GM21423 (cell line): ENCODE results near the gene DAZAP2.
"Not testable (repeated sequence)": the region's sequence is repeated elsewhere in the genome, so short reads cannot be mapped to it uniquely, and the experiment has no call there.

Experiments
- ATAC-seq: cut with Tn5 transposase; IDR thresholded peaks from one replicate; pipeline ENCODE4 v1.9.1; 2021; ENCODE audit warnings: mild to moderate bottlenecking, moderate library complexity; ENCODE audit not compliant: unreplicated experiment

Gene DAZAP2

DNA sequence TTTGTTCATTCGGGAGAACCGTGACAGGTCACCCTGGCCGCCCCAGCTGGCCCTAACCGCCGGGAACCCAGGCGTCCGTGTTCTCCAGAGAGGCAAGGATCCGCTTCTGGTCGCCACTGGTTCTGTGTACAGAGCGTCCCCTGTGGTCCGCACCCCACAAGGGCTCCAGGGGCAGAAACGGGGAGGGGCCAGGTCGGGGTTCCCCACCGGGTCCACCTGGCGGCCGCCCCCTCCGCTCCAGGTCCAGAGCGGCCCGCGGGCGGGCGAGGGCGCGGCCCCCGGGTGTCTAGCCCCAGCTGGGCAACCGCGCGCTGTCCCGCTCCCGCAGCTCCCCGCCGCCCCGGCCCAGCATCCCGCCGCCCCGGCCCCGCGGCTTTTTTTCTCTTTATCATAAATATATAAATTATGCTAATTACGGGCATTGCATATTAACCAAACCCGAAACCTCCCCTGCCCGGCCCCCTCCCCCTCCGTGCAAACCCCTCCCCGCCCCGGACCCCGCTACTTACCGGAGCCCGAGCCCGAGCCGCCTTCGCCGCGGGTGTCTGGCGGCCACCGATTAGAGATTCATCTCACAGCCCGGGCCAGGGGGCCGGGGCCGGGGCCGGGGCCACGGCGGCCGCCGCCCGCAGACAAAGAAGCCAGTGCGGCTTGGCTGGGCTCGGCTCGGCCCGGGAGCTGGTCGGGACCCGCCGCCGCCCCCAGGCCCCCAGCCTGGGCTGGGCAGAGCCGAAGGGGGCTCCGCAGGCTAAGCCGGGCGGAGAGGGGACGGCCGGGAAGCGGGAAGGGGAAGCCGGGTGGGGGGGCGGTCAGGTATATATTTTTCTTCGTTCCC is 21.3 kb upstream of the DAZAP2 start:
- ATAC-seq: peak; percentile 46

DNA sequence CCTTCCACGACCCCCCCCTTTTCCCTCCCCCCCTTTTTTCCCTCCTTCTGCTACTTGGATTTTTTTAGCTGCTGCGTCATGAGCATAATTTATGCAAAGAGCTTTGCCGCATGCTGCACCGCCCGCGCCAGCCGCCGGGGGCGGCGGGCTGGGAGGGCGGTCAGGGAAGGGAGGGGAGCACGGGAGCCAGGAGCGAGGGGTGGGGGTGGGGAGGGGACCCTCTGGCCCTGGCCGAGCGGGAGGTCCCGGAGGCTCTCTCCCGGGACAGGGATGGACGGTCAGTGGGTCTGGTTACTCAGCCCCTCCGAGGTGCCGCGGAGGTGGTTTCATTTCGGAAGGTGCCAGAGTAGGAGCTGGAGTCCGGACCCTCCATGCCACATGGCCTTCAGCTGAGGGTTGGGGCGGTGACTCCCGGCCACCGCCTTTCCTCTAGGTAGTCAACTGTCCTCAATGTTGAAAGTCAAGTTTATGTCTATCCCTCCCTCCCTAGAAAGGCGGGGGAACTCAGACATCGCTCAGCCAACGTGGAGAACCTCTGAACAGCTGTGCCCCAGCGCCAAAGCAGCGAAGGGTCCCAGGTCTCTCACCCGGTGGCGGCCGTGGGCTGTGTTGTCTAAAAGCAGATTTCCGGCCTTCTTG is 20.5 kb upstream of the DAZAP2 start, which contains the start of gene POU6F1:
Gene POU6F1 (minus strand): TSS at position 95 of the 639 bp plus-strand sequence. CDS start 11,226 bp downstream, outside the sequence.
- peak; percentile 63 for ATAC-seq

DNA sequence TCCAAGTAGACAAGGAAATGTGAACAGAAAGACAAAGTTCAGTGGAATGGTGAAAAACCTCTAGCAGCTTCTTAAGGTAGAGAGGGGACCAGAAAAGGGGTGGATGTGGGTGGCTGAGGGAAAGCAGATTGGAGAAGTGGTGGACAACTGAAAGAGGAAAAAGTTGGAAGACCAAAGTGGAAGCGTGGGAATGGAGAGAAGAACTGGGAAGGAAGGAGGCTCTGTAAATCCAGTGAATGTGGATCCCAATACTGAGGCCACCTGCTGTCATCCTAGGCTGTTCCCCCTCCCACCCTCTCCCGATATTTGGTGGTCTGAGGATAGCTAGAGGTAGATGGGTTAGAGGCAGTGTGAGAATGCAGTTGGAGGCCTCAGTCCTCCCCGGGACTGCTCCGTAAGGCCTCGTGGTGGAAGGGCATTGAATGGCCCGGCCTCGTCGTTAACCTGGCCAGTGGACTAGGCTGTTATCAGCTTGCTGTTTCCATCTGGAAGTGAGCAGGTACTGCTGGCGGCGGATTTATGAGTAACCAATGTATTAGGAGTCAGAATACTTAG is 19.9 kb upstream of the DAZAP2 start:
- no peak for ATAC-seq

DNA sequence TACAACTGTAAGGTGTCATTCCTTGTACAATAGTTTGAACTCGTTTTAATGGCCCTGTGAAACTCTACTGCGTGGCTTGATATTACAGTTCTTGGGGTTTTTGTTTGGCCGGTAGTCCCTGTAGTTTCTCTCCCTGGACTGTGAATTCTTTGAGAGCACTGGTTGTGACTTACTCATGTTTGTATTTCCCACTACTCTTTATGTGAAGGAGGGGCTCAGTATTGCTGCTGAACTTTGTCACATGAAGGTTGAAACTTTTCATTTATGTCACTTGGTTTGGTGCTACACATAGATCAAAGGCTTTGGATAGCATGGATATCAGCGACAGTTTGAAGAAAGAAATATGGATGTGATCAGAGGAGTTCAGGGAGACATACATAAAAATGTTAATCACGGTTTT is 19.3 kb upstream of the DAZAP2 start:
- no peak for ATAC-seq

DNA sequence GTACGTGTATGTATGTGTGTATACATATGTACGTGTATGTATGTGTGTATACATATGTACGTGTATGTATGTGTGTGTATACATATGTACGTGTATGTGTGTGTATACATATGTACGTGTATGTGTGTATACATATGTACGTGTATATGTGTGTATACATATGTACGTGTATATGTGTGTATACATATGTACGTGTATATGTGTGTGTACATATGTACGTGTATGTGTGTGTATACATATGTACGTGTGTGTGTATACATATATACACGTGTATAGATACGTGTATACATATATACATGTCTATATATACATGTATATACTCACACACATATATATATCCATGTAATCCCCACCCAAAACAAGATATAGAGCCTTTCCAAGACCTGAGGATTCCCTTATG is 18.8 kb upstream of the DAZAP2 start:
- ATAC-seq: not testable (repeated sequence)

DNA sequence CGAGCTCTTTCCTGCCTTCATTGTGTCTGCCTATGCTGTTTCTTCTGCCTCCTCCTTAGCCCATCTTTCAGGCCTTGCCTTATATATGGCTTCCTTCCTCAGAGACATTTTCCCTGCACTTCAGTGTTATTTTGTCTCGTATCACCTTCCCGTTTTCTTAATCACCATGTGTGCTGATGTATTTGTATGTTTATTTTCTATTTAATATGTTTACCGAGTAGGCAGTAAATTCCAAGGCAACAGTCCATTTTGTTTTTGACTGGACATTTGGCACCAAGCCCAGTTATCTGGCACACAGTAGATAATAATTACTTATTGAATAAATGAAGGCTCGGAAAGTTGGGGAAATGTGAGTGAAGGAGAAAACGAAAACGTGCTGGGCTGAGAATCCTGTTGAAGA is 16.2 kb upstream of the DAZAP2 start:
- no peak for ATAC-seq

DNA sequence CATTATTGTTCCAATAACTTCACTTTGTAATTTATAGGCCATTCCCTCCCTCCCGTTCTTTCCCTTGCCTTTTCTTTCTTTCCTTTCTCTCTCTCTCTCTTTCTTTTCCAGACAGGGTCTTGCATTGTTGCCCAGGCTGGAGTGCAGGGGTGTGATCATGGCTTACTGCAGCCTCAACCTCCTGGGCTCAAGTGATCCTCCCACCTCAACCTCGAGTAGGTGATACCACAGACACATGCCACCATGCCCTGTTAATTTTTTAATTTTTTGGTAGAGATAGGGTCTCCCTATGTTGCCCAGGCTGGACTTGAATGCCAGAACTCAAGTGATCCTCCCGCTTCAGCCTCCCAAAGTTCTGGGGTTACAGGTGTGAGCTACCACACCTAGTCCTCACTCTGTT is 14.0 kb upstream of the DAZAP2 start:
- no peak for ATAC-seq

DNA sequence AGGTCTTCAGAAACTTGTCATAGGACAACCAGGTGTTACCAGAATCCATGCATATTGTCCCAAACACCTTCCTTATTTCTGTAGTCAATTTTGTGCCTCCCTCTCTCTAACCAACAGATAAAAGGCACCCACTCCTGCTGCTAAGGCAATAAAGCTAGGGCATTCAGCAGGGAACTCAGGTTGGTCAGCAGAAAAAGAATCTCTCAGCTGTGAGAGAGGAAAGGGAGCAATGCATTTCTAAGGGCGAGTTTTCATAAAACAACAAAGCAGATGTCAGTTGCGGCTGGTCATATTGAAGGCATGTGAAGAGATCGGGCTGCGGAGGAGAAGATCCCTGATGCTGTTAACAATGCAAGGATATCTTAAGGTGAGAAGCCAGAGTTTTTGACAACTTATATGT is 13.4 kb upstream of the DAZAP2 start:
- no peak for ATAC-seq

DNA sequence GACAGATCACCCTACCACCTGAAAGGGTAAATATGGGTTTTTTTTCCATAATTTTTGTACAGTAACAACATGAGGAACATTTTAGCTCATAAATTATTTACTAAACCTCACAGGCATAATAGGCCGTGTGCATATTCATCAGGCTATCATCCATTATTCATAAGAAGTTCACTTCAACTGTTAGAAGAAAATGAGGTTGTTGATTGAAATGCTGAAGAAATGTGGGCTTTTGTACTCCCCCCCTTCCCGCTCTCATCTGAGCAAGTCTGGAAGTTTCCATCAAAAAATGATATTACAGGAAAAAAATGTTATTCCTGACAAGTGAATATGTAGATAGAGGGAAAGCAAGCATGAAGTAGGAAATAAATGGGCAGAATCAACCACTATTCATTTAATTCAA is 12.9 kb upstream of the DAZAP2 start:
- no peak for ATAC-seq

DNA sequence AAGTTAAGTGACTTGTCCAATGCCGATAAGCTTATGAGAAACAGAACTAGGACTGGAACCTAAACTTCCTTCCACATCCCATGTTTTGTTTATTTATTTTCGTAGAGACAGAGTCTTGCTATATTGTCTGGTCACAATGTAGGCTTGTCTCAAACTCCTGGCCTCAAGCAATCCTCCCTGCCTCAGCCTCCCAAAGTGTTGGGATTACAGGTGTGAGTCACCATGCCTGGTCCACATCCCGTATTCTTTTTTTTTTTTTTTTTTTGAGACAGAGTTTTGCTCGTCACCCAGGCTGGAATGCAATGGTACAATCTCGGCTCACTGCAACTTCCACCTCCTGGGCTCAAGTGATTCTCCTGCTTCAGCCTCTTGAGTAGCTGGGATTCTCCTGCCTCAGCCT is 11.5 kb upstream of the DAZAP2 start:
- not testable (repeated sequence) for ATAC-seq

DNA sequence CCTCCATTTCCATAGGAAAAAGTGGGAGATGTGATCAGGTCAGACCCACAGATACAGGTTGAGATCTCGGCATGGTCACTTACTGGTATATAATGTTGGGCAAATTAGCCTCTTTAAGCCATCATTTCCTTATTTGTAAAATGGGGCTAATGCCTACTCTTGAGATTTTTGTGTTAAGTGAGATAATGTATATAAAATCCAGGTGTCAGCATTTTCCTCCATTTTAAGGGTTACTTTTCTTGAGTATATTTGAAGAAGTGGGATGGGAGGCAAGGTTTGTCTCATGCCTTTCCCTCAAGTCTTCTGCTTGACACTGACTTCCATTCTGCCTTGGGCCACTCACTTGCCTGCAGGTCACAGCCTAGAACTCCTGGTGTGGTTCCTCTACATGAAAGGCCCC is 10.7 kb upstream of the DAZAP2 start:
- no peak for ATAC-seq

DNA sequence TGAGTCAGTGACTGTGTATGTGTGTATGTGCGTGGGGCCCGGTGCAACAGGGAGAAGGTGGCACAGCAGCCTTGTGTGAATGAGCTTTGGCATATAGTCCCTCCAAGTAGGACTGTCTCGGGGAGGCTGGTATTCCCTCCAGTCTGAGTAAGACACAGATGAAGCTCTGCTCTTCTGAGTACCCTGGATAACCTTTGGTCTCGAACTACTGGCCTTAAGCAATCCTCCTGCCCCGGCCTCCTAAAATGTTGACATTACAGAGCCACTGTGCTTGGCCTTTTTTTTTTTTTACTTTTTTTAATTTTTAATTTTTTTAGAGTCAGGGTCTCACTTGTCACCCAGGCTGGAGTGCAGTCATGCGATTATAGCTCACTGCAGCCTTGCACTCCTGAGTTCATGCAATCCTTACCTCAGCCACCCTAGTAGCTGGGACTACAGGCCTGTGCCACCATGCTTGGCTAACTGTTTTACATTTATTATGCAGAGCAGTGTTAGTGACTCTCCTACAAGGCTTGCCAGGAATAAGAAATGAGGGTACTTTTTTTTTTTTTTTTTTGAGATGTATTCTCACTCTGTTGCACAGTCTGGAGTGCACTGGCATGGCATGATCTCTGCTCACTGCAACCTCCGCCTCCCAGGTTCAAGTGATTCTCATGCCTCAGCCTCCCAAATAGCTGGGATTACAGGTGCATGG is 9.4 kb upstream of the DAZAP2 start:
- ATAC-seq: no peak

DNA sequence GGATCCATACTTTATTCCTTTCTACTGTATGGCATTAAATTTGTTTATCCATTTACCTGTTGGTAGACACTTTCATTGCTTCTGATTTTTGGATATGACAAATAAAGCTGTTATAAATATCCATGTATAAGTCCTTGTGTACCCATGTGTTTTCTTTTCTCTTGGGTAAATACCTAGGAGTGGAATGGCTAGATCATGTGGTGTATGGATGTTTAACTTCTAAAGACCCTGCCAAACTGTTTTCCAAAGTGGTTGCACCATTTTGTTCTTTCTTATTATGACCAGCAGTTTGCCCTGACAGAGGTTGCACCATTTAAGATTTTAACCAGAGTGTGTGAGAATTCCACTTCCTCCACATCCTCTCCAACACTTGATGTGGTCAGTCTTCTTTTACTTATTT is 6.0 kb upstream of the DAZAP2 start:
- no peak for ATAC-seq

DNA sequence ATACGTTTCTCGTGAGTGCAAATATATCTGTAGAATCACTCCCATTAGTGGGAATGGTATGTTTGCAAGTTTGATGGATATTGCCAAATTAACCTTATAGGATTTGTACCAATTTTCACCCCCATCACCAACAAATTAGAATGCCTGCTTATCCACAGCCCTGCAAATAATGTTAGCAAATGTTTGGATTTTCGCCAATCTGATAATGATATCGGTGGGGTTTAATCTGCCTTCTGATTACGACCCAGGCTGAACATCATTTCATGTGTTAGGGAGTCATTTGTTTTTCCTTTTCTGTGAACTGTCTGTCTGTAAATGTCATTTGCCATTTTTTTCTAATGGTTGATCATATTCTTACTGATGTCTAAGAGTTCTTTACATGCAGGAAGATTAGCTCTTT is 4.1 kb upstream of the DAZAP2 start:
- no peak for ATAC-seq

DNA sequence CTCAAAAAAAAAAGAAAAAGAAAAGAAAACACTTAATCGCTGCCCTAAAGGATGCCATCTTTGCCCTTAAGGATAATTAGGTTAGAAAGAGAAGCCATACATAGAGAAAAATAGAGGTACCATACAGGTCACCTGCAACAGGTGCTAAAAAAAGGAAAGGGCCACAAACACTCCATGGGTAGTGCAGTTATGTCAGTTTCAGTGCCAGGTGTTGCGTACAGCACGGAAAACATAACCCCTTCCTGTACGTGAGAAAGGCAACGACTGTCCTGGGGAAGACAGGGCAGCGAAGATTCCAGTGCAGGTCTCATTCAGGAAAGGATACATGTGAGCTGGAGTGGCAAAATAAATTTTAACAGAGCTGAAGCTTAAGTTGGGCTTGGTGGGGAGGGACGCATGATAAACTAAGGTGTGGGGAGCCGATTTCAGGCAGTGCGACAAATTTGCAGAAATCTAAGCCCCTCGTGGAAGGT is 553 bp upstream of the DAZAP2 start:
- ATAC-seq: peak; percentile 7

DNA sequence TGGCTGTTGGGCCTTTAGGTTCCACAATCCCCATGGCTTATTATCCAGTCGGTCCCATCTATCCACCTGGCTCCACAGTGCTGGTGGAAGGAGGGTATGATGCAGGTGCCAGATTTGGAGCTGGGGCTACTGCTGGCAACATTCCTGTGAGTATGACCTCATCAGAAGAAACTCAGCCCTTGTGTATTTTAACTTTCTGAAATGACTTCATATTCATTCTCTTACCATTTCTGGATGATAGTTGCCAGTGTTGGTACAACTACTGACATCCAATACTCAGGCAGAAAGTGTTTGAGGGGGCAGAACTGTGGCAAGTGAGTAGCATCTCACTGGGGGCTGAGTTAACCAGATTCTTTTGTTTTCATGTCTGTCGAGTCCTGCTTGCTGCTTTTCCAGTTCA is 2.3 kb downstream of the DAZAP2 start:
- no peak for ATAC-seq

DNA sequence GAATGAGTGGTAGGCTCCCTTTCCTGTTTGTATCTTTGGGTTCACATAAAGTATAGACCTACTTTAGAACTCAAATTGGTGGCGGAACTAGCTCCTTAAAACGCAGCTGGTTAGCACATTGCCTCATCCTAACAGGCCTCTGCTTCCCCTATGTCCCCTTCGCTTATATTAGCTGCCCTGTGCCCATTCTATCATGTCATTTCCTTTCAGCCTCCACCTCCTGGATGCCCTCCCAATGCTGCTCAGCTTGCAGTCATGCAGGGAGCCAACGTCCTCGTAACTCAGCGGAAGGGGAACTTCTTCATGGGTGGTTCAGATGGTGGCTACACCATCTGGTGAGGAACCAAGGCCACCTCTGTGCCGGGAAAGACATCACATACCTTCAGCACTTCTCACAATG is 3.5 kb downstream of the DAZAP2 start:
- no peak for ATAC-seq

DNA sequence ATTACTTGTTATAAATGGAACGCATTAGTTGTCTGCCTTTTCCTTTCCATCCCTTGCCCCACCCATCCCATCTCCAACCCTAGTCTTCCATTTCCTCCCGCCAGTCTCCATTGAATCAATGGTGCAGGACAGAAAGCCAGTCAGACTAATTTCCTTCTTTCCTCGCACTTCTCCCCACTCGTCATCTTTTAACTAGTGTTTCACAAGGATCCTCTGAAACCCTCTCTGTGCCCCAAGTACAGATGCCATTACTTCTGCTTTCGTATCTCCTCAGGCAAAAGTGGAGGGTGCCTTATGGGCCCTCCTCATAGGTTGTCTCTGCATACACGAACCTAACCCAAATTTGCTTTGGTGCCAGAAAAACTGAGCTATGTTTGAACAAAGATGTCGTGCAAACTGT is 4.2 kb downstream of the DAZAP2 start:
- ATAC-seq: no peak

DNA sequence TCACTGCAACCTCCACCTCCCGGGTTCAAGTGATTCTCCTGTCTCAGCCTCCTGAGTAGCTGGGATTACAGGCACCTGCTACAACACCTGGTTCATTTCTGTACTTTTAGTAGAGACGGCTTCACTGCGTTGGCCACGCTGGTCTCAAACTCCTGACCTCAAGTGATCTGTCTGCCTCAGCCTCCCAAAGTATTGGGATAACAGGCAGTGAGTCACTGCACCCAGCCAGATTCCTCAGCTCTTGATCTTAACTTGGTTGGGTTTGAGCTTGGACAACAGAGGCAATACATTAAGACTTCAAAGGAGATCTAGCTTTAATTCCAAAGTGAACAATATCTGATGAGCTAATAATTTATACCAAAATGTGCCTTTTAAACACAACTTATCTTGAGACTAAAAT is 5.6 kb downstream of the DAZAP2 start:
- ATAC-seq: no peak

DNA sequence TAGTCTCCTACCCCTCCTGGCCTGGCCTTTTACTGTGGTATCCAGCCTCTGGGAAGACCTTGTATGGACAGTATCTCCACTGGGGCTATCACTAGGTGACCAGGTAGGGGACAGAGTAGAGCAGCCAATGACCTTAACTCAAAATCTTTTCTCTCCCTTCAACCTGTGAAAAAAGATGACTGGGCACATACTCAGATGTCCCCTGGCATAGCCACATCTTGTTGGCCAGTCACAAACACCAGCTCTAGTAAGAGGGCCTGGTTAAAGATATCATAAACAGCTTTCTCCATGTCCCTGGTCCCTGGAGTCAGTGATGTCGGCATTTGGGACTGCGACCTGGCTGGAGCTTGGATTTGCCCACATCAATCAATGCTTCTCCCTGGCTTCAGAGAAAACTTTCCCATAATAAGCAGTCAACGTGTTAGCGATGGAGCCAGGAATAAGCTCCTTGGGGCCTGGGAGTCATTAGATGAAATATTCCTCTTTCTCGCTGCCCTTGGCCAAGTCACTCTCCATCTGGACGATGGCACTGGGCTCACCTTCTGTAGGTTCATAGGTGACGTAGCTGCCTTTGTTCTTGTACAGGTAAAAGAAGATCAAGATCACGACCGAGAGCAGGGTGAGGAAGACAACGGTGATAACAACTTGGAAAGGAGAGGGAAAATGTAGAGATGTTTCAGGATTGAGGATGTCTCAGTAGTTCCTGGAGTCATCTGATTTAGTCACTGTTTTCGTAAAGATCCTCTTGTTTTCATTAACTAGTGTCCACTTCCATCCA is 7.0 kb downstream of the DAZAP2 start:
- no peak for ATAC-seq
